HG03095 (cell line): ENCODE results near the gene METTL23.
"Not testable (repeated sequence)": the region's sequence is repeated elsewhere in the genome, so short reads cannot be mapped to it uniquely, and the experiment has no call there.

ENCODE experiments used
- ATAC-seq: cut with Tn5 transposase; IDR thresholded peaks from one replicate; pipeline ENCODE4 v1.9.1; 2021; ENCODE audit warnings: moderate library complexity; ENCODE audit not compliant: unreplicated experiment

Gene METTL23

DNA sequence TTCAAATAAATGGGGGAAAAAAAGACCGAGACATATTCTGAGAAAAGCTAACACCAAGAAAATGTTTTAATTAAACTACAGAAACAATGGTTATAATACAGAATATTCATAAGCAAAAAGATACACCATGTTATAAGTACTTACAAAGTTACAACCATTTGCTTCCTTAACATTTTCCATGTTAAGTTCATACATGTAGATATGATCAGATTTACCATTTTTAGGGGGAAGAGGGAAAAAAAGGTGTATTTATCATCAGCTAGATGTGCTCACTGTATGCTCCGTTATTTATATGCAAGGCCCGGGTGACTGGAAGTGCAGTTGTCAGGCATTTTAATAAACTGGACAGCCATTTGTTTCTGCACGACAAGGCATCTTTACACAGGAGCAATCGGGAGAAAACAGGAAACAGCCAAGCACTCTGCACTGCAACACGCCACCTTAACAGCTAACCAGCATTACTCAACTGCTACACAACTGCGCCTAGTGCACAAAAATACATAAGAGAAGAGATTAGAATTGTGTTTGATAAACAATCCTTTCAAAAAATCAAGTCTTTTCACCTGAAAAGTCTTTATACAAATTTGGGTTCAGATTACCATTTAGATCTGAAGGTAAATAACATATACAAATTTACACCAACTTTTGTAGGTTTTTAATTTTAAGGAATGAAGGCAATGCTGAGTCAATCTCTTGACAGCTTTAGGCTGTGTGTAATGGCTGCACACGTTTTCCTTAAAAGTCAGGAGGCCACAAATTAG lies 7.6 kb downstream of the METTL23 start:
- ATAC-seq = no peak

DNA sequence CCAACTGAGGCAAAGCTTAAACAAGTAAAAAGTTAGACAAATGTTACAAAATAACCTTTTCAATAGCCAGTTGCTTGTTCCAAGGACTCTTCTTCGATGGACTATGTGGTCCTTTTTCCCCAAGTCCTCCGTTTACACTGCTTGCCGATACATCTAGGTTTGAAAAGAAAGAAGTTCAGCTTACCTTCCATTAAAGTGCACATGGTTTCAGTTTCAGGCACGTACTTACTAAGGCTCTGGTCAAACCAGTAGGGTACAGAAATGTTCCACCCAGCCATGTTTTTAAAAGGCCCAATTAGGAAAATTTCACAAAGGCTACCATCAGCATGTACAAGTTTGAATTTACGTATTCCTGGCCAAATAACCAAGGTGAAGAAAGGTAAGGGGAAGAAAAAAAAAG lies 8.4 kb downstream of the METTL23 start:
- ATAC-seq = no peak

DNA sequence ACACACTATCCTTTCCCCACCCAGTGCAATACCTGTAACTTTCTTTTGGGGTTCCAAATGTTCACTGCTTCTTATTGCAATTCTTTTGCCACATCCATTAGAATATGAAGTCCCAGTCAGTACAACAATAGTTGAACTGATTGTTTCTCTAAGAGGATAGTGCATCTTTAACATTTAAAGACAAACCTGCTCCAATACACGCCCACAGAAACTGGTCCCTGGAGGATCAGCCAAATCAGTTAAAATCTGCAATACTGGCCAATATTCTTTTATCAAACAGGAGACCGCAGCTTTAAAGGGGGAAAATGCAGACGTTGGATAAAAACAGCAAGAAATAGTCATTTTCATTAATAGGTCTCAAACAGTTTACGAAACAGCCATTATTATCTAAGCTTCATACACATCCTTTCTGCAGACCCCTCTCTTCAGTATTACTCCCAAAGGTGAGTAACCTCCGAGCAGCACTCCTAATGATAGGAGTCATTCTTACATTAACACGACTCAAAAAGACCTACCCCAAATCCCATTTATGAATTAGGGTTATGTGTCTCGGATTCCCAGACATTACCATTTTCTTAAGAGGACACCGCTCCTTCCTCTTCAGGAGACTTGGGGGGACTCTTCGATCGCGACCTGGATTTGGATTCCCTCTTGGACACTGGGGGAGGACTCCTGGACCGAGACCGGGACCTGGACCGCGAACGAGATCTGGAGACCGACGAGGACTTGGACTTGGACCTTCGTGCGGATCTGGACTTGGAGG lies 9.1 kb downstream of the METTL23 start:
- ATAC-seq = no peak

DNA sequence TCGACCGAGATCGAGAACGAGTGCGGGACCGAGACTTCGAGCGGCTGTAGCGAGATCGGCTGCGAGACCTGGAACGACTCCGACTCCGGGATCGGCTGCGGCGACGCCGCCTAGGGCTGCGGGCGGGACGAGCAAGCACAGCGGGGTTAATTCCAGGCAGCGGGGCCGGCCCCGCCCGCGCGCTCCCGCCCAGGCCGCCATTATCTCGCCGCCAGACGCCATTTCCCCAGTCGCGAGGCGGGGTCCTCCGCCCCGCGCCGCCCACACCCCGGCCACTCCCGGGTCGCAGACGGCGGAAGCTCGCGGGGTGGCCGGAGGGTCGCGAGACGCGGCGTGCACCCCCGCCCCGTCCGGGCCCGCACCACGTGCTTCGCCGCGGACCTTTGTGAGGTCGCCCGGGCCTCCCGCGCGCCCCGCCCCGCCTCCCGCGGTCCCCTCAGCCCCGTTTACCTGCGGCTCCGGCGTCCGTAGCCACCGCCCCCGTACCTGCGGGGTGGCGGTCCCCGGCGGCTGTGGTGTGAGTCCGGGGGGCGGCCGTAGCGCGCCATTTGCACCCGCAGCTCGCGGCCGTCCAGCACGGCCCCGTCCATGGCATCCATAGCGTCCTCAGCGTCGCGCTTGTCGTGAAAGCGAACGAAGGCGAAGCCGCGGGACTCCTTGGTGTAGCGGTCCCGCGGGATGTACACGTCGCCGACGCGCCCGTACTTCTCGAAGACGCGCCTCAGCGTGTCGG lies 9.9 kb downstream of the METTL23 start:
- ATAC-seq = no peak

DNA sequence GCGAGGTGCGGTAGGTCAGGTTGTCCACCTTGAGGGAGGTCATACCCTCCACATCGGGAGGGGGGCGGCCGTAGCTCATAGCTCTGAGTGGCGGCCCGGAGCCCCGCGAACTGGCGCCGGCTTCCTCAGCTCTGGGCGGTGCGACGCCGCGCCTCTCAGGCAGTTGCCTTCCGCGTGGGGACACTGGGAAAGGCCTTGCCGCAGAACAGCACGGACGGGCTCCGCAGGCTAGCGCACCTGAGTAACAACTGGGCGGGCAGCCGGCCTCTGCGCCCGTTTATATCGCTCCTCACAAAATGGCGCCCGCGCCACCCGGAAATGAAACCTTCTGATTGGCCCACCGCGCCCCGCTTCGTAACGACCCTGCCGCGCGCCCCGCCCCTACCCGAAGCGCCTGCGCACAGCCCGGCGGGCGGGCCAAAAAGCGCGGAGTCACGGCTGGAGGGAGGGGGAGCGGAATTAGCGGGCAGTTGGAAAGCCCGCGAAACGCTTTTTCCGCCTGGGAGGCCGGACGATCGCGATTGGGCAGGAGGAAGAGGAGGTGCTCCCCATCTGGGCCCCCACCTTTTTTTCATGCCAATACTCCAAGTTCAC lies 10.5 kb downstream of the METTL23 start, which contains the start of gene SRSF2:
Gene SRSF2, minus strand, starts transcription at position 250 of the 594 bp plus-strand sequence. Its CDS starts 171 bp downstream, at position 79.
- ATAC-seq = peak; percentile 66

DNA sequence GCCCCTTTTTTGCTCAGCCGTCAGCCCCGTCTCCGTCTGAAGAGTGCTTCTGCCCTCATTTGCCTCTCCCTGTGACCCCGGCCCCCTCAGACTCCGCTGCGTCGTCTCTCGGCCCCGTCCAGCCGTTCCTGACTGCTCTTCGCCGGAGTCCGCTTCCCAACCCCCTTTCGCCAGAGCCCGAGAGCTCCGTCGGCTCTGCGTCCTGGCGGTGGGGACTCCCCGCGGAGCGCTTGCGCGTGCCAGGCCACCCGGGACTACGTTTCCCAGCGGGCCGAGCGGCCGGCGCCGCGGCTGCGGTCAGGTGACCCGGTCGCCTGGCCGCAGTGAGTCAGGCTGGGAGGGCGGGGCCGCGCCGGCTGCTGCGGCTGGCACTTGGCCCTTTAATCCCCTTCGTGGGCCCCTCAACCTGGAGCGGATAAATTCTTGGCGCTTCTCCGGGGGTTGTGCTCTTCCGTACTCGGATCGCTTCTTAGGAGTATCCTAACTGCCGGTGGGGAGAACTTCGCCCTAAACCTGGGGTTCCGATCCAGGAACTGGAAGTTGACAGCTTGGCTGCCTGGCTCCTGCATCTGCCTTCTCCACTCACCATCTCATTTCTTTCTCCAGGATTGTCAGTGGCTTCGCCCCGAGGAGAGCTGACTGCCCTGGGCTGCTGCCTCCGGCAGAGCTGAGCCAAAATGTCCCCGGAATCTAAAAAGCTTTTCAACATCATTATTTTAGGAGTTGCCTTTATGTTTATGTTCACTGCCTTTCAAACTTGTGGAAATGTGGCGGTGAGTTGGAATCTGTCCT lies 11.2 kb downstream of the METTL23 start, which contains the start of gene MFSD11:
Gene MFSD11, plus strand, starts transcription at position 444 of the 792 bp plus-strand sequence. Its CDS starts 234 bp downstream, at position 678.
- peak; percentile 48 for ATAC-seq

DNA sequence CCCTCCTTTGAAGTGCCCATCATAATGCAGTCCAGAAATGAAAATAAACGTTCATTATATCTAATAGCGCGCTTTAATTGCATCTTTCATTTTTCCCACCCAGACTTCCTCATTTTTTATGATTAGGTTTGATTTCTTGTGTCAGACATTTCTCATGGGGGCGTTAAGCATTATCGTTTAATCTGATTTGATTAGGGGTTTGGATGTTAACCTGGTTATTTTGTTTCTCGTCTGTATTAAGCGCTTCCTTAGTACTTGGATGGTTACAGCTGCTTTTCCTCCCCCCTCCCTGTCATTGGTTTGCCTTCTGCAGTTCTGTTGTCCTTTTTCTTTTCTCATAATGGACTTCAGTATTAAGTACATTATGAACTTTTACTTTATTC lies 11.8 kb downstream of the METTL23 start:
- ATAC-seq = no peak

DNA sequence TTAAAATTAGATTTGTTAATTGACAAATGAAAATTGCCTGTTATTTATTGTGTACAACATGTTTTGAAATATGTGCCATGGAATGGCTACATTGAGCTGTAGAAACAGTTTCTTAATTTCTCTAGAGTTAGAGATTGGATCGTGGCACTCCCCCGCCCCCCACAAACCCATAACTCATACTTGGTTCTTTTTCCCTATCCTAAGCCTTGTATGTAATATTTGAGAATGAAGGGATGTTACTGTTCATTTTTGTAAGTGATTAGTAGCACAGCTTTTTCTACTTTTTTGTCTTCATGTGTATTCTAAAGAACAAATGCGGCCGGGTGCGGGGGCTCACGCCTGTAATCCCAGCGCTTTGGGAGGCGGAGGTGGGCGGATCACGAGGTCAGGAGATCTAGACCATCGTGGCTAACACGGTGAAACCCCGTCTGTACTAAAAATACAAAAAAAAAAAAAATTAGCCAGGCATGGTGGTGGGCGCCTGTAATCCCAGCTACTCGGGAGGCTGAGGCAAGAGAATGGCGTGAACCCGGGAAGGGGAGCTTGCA lies 13.0 kb downstream of the METTL23 start:
- not testable (repeated sequence) for ATAC-seq

DNA sequence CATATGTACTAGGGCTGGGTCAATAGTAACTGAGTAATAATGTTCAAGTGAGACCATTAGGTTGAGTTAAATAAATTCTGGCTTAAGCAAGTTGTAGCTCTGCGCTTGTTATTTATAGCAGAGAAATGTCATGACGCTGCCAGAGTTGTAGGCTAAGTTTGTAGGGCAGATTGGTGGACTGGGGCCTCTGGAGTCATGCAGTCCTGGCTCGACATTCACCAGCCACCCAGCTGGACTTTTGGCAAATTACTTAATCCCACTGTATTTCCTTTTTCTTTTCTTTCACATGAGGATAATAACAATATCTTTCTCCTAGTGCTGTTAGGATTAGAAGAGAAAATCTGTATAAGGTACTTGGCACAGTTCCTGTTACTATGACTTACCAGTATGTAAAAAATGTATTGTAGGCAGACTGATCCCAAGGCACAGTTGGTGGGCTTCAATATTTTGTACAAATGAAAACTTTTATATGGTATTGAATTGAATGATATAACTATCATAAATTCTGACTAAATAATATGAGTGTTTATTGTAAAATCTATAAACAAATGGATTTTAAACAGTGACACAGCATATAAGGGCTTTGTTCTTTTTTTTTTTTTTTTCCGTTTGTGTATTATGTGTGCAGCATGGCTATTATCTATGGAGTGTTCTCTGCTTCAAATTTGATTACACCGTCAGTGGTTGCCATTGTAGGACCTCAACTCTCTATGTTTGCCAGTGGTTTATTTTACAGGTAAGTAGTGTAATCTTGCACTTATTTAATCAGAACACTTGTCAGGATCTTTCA lies 13.9 kb downstream of the METTL23 start:
- ATAC-seq = no peak

DNA sequence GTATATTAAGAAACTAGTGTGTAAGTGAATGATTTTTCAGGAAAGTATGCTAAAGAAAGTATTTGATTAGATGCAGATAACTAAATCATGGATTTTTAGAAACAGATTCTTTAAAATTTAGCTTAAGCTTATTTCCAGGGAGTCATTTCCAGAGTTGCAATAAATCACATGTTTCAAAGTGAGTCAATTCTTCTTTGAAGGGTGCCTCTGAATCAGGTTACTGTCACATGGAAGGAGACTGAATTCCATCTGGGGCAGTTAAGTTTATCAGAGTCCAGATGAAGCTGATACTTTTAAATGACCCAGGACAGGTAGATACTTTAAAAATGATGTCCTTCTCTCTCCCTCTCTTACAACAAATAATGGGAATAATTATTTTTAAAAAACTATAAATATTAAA lies 16.3 kb downstream of the METTL23 start:
- ATAC-seq = no peak

DNA sequence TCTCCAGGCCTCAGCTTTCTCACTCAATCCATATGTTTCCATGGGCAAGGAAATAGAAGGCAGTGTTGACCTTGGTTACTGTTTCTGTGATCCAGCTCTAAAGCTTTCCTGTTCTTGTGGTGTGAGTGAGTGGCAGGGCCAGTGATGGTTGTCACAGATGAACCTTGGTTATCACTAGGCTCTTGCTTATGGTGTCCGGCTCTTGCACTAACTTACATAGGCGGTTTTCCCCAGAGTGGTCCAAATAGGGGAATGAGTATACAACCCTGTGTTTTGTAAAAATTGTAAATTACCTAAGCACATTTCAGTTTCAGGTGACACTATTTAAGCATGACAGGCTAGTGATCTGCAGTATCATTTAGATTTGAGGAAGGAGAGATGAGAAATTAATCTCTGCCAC lies 18.1 kb downstream of the METTL23 start:
- ATAC-seq = no peak

DNA sequence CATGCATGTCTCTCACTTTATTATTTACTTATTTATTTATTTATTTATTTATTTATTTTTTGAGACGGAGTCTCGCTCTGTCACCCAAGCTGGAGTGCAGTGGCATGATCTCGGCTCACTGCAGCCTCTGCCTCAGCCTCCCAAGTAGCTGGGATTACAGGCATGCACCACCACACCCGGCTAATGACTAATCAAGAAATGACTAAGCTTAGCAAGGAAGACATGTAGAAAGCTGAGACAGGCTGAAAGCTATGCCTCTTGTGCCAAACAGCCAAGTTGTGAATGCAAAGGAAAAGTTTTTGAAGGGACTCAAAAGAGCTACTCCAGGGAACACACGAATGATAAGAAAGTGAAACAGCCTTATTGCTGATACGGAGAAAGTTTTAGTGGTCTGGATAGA lies 19.1 kb downstream of the METTL23 start:
- not testable (repeated sequence) for ATAC-seq

DNA sequence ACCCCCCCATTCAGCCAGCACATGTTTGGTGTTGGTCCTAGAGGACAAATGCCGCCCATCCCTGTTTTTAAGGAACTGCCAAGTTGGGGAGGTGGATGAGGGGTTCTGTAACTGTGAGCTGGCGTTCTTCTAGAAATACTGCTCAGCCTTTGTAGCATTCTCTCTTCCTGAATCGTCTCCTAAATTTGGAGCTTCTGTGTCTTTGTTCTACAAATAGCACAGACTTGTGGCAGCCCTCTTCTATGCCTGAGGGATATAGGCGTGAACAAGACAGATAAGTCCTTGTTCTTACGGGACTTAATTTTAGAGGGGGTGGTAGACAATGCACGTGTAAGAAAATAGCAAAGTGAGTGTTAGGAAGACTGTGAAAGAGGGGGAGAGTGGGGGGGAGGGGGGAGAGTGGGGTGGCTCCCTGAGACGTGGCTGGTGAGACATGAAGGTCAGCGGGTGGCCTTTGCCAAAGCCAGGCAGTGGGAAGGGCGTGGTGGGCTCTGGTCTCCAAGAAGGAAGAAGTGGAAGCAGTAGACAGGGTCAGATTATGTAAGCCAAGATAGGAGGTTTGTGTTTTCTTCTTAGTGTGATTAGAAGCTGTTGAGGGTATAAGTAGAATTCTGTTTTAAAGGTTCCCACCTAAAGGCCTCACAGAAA lies 21.2 kb downstream of the METTL23 start:
- ATAC-seq = no peak

DNA sequence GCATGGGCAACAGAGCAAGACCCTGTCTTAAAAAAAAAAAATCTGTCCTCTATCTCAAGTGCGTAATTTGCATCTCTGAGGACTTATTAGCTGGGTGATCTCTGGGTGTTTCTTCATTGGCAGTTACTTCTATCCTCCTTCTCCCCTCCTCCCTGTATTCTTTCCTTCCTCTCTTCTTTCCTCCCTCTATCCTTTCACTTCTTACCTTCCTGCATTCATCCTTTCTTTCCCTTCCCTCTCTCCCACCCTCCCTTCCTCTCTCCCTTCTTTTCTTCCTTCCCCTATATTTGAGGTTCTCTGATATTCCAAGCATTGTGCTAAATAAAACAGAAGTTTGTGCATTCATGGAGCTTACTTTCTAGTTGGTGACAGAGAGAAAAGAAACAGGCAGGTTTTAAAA lies 22.0 kb downstream of the METTL23 start:
- ATAC-seq = no peak

DNA sequence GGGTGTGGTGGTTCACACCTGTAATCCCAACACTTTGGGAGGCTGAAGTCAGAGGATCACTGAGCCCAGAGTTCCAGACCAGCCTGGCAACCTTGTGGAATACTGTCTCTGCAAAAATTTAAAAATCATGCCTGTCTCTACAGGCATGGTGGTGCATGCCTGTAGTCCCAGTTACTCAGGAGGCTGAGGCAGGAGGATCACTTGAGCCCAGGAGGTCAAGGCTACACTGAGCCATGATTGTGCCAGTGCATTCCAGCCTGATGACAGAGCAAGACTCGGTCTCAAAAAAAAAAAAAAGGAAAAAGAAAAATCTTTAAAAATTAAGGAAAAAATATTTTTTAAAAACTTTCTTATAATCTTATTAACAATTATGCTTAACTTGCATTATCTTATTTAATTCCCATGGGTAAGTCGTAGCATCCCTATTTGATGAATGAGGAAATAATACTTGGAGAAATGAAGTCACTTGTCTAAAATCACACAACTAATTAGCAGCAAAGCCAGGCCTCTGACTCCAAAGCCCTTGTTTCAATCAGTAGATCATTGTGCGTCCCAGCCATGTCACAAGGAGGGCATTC lies 24.9 kb downstream of the METTL23 start:
- ATAC-seq = no peak

DNA sequence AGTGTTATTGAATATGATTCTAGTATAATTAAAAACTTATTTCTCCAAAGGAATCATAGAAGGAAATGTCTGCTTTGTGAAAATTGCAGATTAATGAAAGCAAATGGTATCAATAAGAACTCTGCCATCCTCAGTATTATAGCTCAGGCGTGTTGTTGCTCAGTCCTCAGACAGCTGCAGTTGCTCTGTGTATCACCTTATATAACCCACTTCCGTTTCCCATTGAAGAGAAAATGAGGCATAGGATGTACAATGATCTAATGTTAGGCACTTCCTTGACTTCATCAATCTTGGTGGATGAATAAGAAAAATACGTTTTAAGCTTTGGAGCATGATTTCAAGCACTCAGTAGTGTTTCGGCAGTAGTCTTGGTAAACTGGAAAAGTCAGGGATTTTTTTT lies 25.4 kb downstream of the METTL23 start:
- no peak for ATAC-seq

DNA sequence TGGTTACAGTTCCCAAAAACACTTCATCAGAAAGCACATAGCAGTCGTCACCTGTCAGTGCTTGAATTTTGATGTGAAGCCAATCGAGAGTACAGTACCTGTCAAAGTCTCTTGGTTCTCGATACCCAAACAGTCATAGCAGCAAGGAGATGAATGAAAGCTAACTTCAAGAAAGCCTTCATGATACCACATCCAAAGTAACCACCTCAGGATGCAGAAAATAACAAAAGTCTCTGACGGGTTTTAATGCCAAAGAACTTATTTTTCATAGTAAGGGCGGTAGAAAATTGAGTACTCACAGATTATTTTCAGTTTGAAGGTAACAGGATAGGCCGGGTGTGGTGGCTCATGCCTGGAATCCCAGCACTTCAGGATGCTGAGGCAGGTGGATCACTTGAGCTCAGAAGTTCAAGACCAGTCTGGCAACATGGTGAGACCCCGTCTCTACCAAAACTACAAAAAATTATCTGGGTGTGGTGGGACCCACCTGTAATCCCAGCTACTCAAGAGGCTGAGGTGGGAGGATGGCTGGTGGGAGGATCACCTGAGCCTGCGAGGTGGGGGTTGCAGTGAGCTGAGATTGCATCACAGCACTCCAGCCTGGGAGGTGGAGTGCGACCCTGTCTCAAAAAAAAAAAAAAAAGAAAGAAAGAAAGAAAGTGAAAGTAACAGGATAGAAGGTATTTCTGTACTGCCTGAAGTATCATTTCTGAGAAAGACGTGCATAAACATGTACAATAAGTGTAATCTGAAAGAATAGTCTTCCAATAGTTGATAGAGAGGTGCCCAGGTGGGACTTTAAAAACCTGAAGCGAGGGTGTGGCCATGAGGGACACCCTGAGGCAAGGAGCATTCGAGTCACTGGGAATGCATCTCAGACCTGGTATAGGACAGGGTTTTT lies 26.7 kb downstream of the METTL23 start:
- ATAC-seq = no peak
